HG03103 (cell line): ENCODE measurements around the gene WNT3.
"Not testable (repeated sequence)": the region's sequence is repeated elsewhere in the genome, so short reads cannot be mapped to it uniquely, and the experiment has no call there.

ENCODE experiments used
- ATAC-seq: cut with Tn5 transposase; IDR thresholded peaks from one replicate; pipeline ENCODE4 v1.9.1; 2021; ENCODE audit warnings: low read depth; ENCODE audit not compliant: unreplicated experiment

WNT3 gene

GRCh38 chr17:46815474-46816353, 2.8 kb downstream of the WNT3 start:
- no peak for ATAC-seq

- ATAC-seq, result no peak
These were observed 4.0 kb downstream of the WNT3 start for GRCh38 chr17:46814446-46814845.

GRCh38 chr17:46813920-46814319, 4.6 kb downstream of the WNT3 start:
- no peak for ATAC-seq

GRCh38 chr17:46812624-46813318, 5.7 kb downstream of the WNT3 start:
- no peak for ATAC-seq

- ATAC-seq, result no peak
These were observed 6.4 kb downstream of the WNT3 start for GRCh38 chr17:46811978-46812583.

- ATAC-seq, result no peak
These were observed 7.7 kb downstream of the WNT3 start for GRCh38 chr17:46810837-46811236.

GRCh38 chr17:46809110-46809571, 9.4 kb downstream of the WNT3 start:
- no peak for ATAC-seq

- no peak for ATAC-seq
These were observed 12.7 kb downstream of the WNT3 start for GRCh38 chr17:46805771-46806170.

GRCh38 chr17:46803544-46803943, 14.9 kb downstream of the WNT3 start:
- ATAC-seq, result no peak

GRCh38 chr17:46802800-46803199, 15.7 kb downstream of the WNT3 start:
- no peak for ATAC-seq

GRCh38 chr17:46800573-46800972, 17.9 kb downstream of the WNT3 start:
- ATAC-seq, result no peak

- no peak for ATAC-seq
These were observed 21.4 kb downstream of the WNT3 start for GRCh38 chr17:46796956-46797530.

- ATAC-seq, result no peak
These were observed 22.0 kb downstream of the WNT3 start for GRCh38 chr17:46796524-46796923.

- no peak for ATAC-seq
These were observed 22.4 kb downstream of the WNT3 start for GRCh38 chr17:46796084-46796483.

- ATAC-seq, result no peak
These were observed 23.0 kb downstream of the WNT3 start for GRCh38 chr17:46795379-46795952.

GRCh38 chr17:46794318-46794717, 24.2 kb downstream of the WNT3 start:
- ATAC-seq, result no peak

GRCh38 chr17:46793541-46793940, 25.0 kb downstream of the WNT3 start:
- ATAC-seq, result no peak

GRCh38 chr17:46793023-46793422, 25.5 kb downstream of the WNT3 start:
- not testable (repeated sequence) for ATAC-seq

GRCh38 chr17:46792071-46792470, 26.4 kb downstream of the WNT3 start:
- no peak for ATAC-seq

- ATAC-seq, result no peak
These were observed 27.0 kb downstream of the WNT3 start for GRCh38 chr17:46791531-46791930.

- no peak for ATAC-seq
These were observed 28.3 kb downstream of the WNT3 start for GRCh38 chr17:46790216-46790615.
